Ureter (tissue), 1 donor: ENCODE results near the gene CCDC106. TPM values are rescaled to one million over a fixed set of nuclear protein-coding genes. Genes with fewer than 3 reads are reported as not detected.
A peak's percentile ranks its signal among the peaks of the same experiment; 100 is the strongest.

ENCODE experiments used
- DNase-seq: peaks from one replicate; pipeline ENCODE4 v3.0.0-alpha.2; 2020; ENCODE audit warnings: low spot score
- total RNA-seq: library from RNA; stranded (reverse); gene quantifications from one replicate; pipeline ENCODE4 v1.2.4, GENCODE V29; 2023
- donor health status: DM: yes; HTN: yes; CAD: no.

The CCDC106 gene
- total RNA-seq, 1 donor from 2014 or later = 12.3 TPM

DNA sequence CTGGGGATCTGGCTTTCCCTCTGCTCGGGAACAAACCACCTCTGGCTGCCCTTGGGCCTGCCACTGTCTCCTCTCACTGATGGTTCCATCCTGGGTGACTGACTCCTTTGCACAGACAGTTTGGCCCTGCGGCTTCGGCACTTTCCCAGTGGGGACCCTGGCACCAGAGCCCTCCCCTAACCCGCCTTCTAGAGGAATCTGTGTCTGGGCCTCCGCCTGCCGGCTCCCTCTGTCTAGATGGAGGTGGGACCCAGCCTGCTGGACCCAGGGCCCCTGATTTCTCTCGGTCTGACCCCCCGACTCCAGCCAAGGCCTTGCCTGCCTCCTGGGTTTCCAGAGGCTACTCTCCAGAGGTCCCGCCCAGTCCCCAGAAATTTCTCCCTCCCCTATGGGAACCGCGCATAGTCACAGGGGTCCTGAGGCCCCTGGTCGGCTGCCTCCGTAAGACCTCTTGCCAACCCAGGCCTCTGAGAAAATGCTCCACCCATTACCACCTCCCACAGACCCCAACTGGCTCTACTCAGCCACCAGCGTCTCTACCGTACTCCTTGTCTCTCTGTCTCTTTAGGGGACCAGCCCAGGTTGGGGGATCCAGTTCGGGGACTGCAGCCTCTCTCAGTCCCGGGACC lies 2.7 kb downstream of the CCDC106 start:
- DNase-seq = no peak

DNA sequence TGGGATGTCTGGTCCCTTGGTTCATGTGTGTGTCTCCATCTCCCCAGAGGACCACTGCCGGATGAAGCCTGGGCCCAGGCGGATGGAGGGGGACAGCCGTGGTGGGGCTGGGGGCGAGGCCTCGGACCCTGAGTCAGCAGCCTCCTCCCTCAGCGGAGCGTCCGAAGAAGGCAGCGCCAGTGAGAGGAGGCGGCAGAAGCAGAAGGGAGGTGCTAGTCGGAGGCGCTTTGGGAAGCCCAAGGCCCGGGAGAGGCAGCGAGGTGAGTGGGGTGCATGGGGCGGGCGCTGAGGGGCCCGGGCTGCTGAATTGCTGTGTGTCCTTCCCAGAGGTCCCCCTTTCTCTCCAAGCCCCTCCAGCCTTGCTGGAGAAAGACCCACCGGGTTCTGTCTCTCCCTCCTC lies 3.2 kb downstream of the CCDC106 start:
- no peak for DNase-seq

DNA sequence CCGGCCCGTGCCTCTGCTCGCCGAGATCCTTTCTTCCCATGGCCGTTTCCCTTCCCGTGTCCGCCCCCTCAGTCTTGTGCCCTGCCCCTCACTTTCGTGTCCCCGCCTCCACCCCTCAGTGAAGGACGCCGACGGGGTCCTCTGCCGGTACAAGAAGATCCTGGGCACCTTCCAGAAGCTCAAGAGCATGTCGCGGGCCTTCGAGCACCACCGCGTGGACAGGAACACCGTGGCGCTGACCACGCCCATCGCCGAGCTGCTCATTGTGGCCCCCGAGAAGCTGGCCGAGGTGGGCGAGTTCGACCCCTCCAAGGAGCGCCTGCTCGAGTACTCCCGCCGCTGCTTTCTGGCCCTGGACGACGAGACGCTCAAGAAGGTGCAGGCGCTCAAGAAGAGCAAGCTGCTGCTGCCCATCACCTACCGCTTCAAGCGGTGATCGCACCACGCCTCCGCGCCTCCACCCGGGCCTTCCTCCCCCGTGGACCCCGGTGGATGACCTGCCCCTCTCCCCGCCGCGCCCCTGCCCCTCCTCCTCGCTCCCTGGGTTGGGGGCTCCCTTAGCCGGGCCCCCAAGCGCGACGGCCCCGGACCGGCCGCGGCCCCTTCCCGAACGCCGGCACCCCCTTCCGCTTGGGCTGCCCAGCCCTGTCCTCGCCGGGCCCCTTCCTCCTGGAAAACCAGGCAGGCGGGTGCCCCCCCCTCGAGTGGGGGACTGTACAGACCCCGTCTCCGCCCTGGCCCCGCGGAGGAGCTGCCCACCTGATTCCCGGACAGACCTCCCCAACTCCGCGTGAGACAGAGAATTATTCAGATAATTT lies 4.5 kb downstream of the CCDC106 start:
- DNase-seq = peak; percentile 69

DNA sequence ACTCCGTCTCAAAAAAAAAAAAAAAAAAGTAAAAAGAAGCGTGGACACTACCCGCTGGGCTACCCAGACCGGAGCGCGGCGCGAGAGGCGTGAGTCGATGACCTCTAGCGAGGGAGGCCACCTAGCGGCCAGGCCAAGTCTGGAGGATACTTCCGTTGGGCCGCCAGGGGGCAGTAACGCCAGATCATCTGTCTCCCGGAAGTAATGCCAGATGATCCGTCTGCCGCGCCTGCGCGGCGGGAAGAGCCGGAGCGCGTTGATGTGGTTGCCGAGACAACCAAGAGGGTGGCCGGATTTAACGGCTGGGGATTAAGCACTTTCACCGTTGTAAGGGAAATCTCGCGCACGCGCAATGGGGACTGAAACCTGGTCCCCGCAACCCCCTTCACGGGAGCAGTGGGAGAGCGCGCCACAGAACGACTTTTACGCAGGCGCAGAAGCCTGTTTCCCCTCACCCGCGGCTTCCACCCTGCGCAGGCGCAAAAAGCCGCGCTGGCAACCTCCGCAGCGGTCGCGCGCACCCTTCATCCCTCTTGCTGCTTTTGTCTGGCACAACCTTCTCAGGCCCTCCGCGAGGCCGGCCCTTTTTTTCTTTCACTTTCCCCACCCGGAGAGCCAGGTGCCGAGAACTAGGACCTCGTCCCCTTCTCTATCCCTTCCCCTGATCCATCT lies 5.8 kb downstream of the CCDC106 start:
- peak; percentile 98 for DNase-seq

GRCh38 chr19:55654323-55654867 lies 6.4 kb downstream of the CCDC106 start:
- peak; percentile 100 for DNase-seq

GRCh38 chr19:55654868-55655647 lies 7.0 kb downstream of the CCDC106 start, which contains the start of gene U2AF2:
Gene U2AF2 (plus strand): TSS chr19:55655035. CDS start chr19:55655105, 70 bp downstream.
- DNase-seq = peak; percentile 97

GRCh38 chr19:55655648-55656040 lies 7.6 kb downstream of the CCDC106 start:
- DNase-seq = no peak

GRCh38 chr19:55656552-55656951 lies 8.5 kb downstream of the CCDC106 start:
- no peak for DNase-seq

- DNase-seq = no peak
Measured at GRCh38 chr19:55656988-55657747, 9.2 kb downstream of the CCDC106 start.

DNA sequence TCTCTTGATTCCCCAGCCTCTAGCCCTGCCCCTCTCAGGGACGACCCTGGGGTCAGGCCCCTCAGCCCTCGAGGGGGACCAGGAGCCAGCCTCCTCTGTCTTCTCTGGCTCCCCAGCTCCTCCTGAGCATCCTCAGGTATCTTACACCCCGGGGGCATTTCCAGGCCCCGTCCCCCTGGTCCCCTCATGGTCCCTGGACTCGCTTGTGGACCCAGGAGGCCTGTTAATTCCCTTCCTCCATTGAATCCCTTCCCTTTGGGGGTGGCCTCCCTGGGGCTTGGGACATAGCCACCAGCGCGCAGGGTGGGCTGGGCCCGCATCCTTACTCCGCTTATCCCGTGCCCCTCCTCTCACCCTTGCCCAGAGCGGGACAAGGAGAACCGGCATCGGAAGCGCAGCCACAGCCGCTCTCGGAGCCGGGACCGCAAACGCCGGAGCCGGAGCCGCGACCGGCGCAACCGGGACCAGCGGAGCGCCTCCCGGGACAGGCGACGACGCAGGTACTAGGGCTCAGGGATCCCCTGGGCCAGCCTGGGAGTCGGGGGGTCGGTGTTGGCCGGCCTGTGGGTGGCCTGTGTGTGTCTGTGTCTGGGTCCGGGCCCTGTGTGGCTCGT lies 10.9 kb downstream of the CCDC106 start:
- no peak for DNase-seq

DNA sequence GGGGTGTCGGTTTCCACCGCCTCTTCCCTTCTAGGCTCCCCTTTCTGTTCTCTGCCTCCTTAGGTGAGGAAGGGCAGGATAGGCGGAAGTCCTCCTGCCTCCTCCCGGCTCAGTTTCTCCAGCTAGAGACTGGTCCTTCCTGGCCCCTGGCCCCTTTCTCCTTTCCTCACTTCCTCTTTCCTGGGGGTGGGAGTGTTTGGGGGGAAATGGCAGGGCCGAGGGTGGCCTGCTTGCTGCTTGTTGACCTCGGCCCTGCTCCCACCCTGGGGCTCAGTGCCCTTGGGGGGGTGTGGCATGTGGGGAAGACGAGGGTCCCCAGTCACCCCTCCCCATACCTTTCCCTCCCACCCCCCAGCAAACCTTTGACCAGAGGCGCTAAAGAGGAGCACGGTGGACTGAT lies 11.8 kb downstream of the CCDC106 start:
- no peak for DNase-seq

- no peak for DNase-seq
Measured at GRCh38 chr19:55660404-55660803, 12.4 kb downstream of the CCDC106 start.

- DNase-seq = no peak
Measured at GRCh38 chr19:55660991-55661390, 13.0 kb downstream of the CCDC106 start.

- DNase-seq = no peak
Measured at GRCh38 chr19:55661826-55662225, 13.8 kb downstream of the CCDC106 start.

DNA sequence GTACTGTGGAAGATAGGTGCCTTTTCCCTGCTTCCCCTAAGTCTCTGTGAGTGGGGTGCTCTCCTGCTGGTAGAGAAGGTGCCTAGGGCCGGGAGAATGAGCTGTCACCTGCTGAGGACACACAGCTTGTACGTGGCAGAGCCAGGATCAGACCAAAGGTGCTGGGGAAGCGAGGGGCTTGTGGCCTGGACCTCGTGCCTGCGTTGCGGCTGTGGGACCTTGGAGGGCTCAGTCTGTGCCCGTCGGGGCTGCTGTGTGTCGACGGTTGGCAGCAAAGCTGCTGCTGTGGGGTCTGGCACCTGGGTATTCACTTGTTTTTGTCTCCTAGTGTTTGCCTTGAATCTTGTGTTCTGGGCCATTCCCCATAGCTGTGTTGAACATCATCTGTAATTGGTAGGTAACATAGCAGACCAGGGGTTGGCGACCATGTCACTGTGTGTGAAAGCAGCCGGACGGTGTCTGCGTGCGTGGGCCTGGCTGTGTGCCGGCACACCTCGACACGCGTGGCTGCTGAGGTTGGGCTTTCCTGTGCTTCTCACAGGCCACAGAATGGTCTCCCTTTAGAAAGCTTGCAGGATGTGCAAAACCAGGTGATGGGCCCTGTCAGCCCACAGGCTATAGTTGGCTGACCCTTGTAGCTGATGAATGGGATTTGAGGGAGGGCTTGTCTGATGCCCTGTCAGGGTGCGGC lies 16.0 kb downstream of the CCDC106 start:
- no peak for DNase-seq

DNA sequence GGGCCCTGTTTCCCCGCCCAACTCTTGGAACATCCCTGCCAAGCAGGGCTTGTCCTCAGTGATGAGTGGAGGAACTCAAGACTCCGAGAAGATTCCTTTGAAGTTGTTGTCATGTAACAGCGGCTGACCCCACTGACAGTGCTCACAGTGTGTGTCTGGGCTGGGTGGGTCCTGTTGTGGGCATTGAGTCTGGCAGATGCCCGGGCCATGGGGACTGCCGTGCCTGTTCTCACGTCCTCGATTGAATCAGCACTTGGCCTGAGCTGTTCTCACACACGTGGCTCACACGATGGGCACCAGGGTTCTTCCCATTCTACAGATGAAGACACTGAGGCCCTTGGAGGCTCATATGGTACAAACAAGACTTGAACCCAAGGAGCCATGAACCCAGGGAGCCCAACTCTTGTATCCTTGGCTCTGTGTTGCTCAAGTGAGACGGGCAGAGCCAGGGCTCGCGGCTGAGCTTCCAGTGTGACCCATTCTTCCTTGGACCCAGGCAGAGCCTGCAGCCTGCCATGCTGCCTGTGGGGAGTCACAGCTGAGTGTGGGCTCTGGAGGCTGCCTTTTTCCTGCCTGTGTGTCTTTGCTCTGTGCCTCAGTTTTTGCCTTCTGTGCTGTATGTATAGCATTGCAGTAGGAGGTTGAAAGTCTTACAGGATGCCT lies 18.5 kb downstream of the CCDC106 start:
- no peak for DNase-seq

- no peak for DNase-seq
Measured at GRCh38 chr19:55667006-55667381, 19.0 kb downstream of the CCDC106 start.

DNA sequence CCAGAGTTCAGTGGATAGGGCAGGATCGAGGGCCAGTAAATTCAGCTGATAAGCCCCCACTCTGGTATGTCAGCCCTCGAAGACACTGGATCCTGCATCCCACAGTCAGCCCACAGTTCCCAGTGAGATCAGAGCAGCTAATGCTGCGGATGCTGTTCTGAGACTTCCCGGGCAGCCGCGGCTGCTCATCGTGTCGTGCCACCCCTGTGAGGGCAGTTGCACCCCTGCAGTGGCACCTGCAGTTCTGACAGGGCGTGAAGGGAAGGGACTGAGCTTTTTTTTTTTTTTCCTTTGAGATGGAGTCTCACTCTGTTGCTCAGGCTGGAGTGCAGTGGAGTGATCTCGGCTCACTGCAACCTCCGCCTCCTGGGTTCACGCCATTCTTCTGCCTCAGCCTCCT lies 19.5 kb downstream of the CCDC106 start:
- DNase-seq = no peak

DNA sequence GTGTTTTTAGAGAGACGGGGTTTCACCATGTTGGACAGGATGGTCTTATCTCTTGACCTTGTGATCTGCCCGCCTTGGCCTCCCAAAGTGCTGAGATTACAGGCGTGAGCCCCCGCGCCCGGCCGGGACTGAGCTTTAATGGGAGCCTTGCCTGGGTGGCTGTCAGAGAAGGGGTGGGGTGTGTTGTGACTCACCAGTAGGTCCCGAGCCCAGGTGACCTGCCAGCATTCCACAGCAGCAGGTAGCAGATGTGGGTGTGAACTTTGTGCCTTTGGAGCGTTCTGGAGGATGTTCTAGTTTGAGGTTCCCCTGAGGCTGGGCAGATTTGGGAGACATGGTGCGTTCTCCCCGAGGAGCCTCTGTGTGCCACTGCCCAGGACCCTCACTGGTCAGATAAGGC lies 19.9 kb downstream of the CCDC106 start:
- no peak for DNase-seq
